Right atrium auricular region (tissue), 2 donors: ENCODE results near the gene CDH1. TPM values are rescaled to one million over a fixed set of nuclear protein-coding genes. Genes with fewer than 3 reads are reported as not detected.

Source experiments
- DNase-seq: peaks from one replicate; pipeline ENCODE4 v3.0.0-alpha.2; 2019; ENCODE audit warnings: low spot score
- H3K27ac ChIP-seq, 2 donors: fragments of 200-600 bp; sonication (generic); 1 replicate in 1 of 2; 2 replicates in 1 of 2; pipeline ENCODE4 v1.5.1; 2016 to 2019
- H3K27me3 ChIP-seq, 2 donors: fragments of 200-600 bp; sonication (generic); one replicate each; pipeline versions ENCODE4 v1.5.1 to v1.6.0; 2017 to 2019
- H3K36me3 ChIP-seq: fragments of 200-600 bp; sonication (generic); one replicate; pipeline ENCODE4 v1.5.1; 2016
- H3K4me1 ChIP-seq, 2 donors: fragments of 200-600 bp; sonication (generic); one replicate each; pipeline versions ENCODE4 v1.5.1 to v1.6.0; 2017 to 2019
- H3K4me3 ChIP-seq, 2 donors: fragments of 200-600 bp; sonication (generic); 1 replicate in 1 of 2; 2 replicates in 1 of 2; pipeline ENCODE4 v1.5.1; 2017 to 2019; ENCODE audit warnings: mild to moderate bottlenecking in 1 of 2, moderate library complexity in 1 of 2
- H3K9me3 ChIP-seq, 2 donors: fragments of 200-600 bp; sonication (generic); one replicate each; pipeline ENCODE4 v1.5.1; 2019
- CTCF ChIP-seq, 2 donors: fragments of 200-600 bp; sonication (generic); IDR thresholded peaks; one replicate each; pipeline ENCODE4 v1.5.1; 2019; ENCODE audit warnings: antibody characterized with exemption in 2 of 2
- total RNA-seq, 2 donors: library from RNA; depleted of rRNA; stranded (reverse); fragments of >200 nt; gene quantifications; one replicate each; pipeline ENCODE4 v1.1.0, GENCODE V29; 2016

CDH1 gene
- total RNA-seq, 2 donors from 2014 or later, result 0.93 to 1.4 TPM

GRCh38 chr16:68749432-68749831, 12.3 kb downstream of the CDH1 start:
- DNase-seq, result no peak
- Histone ChIP-seq H3K27ac (no peak overlapping the region), H3K9me3 (no peaks in the 10 kb centered on the region), H3K4me3 (no peak overlapping the region), H3K27me3 (no peaks in the 10 kb centered on the region), H3K4me1 (no peaks in the 10 kb centered on the region), H3K36me3 (no peaks in the 10 kb centered on the region)
- TF ChIP-seq CTCF (IDR thresholded peaks at IDR 0.05), result no peak

- DNase-seq, result no peak
- H3K27me3 ChIP-seq, result no peaks in the 10 kb centered on the region
- TF ChIP-seq CTCF (IDR thresholded peaks at IDR 0.05), result no peak
- H3K9me3 ChIP-seq, result no peaks in the 10 kb centered on the region
- H3K4me3 ChIP-seq, result no peak overlapping the region
- no peak overlapping the region for H3K27ac ChIP-seq
- no peaks in the 10 kb centered on the region for H3K4me1 ChIP-seq
- no peaks in the 10 kb centered on the region for H3K36me3 ChIP-seq
Observed at GRCh38 chr16:68750193-68750695, 13.2 kb downstream of the CDH1 start.

- no peak for DNase-seq
- H3K4me1 ChIP-seq, result no peaks in the 10 kb centered on the region
- no peaks in the 10 kb centered on the region for H3K9me3 ChIP-seq
- TF ChIP-seq CTCF (IDR thresholded peaks at IDR 0.05), result no peak
- H3K27me3 ChIP-seq, result no peaks in the 10 kb centered on the region
- H3K36me3 ChIP-seq, result no peaks in the 10 kb centered on the region
- H3K27ac ChIP-seq, result no peak overlapping the region
- H3K4me3 ChIP-seq, result no peak overlapping the region
Observed at GRCh38 chr16:68751160-68751559, 14.1 kb downstream of the CDH1 start.

GRCh38 chr16:68752602-68753001, 15.5 kb downstream of the CDH1 start:
- Histone ChIP-seq H3K27me3 (no peaks in the 10 kb centered on the region), H3K4me1 (no peaks in the 10 kb centered on the region), H3K36me3 (no peaks in the 10 kb centered on the region), H3K4me3 (no peak overlapping the region), H3K9me3 (no peaks in the 10 kb centered on the region), H3K27ac (no peak overlapping the region)
- TF ChIP-seq CTCF (IDR thresholded peaks at IDR 0.05), result no peak
- DNase-seq, result no peak

- H3K36me3 ChIP-seq, result no peaks in the 10 kb centered on the region
- H3K4me1 ChIP-seq, result no peaks in the 10 kb centered on the region
- DNase-seq, result no peak
- H3K27me3 ChIP-seq, result no peaks in the 10 kb centered on the region
- H3K27ac ChIP-seq, result no peak overlapping the region
- no peak for TF ChIP-seq CTCF (IDR thresholded peaks at IDR 0.05)
- H3K9me3 ChIP-seq, result no peaks in the 10 kb centered on the region
- no peak overlapping the region for H3K4me3 ChIP-seq
Observed at GRCh38 chr16:68754084-68754792, 17.1 kb downstream of the CDH1 start.
